HTERT RPE-1 (cell line): ENCODE data around the gene CCDC178.

Experiments
- in situ Hi-C: fragments of 300-500 bp; cut with MboI; formaldehyde crosslinking; loops from 4 replicates; pipeline ENCODE4 v1.14.3; 2020; ENCODE audit warnings: low sequenced_read_pairs

The CCDC178 gene

DNA sequence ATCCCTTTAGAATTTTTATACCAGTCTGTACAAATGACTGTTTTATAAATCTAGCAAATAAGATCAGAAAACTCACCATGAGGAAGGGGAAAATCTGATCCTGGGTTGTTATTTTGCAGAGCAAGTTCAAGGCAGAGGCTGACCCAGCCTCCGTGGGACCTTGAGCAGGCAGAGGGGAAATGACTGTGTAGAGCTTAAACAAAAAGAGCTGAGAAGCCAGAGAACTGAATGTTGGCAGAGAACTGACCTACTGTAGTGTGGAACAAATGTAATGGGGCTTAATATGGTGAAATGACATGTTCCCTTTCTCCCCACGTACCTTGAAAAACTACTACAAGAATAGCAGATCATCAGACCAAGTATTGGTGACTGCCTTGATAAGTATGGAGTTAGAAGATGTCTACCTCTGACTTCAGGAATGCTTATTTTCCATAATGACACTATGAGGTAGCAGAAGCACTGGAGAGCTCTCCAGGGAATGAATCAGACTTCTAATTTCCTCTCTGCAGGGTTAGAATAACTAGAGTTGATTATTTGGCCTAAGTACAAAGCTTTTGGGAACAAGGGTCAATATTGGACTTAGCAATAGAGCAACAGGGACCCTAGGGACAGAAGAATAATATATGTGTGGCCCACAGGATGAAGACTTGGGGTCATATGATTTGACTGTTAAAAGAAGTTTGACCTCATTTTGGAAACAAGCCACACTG lies 304.4 kb downstream of the CCDC178 start:
- in situ Hi-C loops, result no loop called here

- in situ Hi-C loops, result no loop called here
Observed at GRCh38 chr18:33132657-33133056, 307.9 kb downstream of the CCDC178 start.

DNA sequence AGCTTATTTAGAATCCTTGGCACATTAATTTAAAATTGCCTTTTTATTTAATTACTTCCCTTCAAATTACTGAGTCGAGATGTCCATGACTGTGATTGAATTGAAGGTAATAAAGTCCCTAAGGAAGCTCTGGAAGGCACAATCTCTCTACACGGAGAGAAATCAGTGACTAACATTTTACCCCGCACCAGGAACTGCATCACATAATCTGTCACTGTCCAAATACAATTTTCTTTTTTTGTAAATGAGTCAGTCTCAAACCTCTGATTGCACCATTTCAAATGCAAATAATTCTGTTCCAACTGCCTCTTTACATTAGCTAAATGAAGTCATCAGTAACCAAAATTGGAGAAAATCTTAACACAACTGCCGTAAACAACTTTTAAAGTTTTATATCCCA lies 311.9 kb downstream of the CCDC178 start:
- in situ Hi-C loops, result no loop called here

DNA sequence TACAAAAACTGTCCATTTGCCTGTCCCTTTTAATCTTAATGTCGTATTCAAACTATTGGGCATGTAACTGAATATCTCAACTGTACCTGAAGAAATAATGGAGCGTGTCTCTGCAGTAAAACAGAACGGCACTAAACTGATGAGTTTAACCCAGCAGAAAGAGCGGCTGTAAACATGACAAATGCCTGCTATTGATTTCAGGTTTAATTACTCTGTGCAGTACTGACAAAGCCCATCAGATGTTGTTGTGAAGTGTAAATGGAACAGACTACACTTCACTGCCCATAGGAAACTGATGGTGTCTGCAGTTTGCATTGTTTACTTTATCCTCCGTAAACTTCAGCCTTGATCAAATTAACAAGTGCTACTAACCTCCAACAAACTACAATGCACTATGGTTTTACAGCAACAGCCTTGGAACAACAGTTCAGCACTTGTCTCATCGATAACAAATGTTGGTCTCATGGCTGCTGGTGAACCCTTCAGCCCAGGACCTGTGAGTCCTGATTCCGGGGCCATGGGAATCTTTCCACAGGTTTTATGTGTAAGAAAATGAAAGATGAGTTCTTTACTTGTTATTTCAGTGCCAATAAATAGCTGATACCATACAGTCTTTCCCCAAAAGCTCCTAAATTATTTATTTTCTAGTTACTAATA lies 316.5 kb downstream of the CCDC178 start:
- in situ Hi-C loops, result no loop called here

DNA sequence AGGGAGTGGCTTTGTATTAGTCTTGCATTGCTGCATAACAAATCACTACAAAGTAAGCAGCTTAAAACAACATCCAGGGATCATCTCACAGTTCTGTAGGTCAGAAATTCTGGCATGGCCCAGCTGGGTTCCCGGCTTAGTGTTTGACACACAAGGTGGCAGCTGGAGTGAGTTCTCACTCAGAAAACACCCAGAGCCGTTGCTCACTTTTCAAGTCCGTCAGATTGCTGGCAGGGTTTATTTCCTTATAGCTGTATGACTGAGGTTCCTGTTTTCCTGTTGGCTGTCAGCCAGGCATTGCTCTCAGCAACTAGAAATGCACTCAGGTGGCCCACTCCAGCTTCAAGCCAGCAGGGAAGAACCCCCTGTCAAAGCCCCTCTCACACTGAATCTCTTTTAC lies 324.1 kb downstream of the CCDC178 start:
- in situ Hi-C loops, result no loop called here

- in situ Hi-C loops, result no loop called here
Observed at GRCh38 chr18:33115917-33116316, 324.6 kb downstream of the CCDC178 start.

DNA sequence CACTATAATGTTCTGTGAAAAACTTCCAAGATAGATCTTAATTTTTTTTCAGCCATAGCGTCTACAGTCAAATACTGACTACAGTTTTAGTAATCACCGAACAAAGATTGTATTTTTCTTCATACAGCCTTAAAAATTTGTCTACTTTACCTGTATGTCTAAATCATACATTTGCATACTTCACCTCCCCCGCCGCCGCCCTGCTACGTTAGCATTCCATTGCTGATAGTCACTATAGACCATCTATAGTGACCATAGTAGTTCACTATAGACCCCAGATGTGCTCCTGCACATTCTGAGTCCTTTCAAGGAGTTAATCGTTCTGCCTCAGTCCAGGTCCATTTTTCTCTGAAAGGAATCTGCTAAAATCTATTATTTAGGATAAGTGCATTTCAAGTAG lies 325.0 kb downstream of the CCDC178 start:
- in situ Hi-C loops, result no loop called here

GRCh38 chr18:33114749-33115148 lies 325.8 kb downstream of the CCDC178 start:
- in situ Hi-C loops, result no loop called here

GRCh38 chr18:33113416-33113815 lies 327.1 kb downstream of the CCDC178 start:
- in situ Hi-C loops, result no loop called here

- in situ Hi-C loops, result no loop called here
Observed at GRCh38 chr18:33107511-33107910, 333.0 kb downstream of the CCDC178 start.

GRCh38 chr18:33101316-33101715 lies 339.2 kb downstream of the CCDC178 start:
- in situ Hi-C loops, result no loop called here

DNA sequence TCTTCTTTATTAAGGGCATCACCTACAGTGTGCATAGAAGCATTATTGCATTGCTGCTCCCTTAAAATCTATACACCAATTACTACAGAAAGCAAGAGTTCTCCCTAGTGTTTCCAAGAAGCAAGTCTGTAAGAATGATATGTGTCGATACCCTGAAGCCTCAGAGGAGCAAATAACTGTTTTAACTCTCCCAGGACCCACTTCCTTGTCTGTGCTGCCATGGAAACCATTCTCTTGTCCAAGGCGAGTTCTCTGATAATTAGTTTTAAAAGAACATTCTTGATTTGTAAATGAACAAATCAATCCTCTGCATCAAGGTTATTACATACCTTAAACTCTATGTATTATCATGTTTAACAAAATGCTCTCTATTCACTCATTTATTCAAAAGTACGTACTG lies 340.9 kb downstream of the CCDC178 start:
- in situ Hi-C loops, result no loop called here

DNA sequence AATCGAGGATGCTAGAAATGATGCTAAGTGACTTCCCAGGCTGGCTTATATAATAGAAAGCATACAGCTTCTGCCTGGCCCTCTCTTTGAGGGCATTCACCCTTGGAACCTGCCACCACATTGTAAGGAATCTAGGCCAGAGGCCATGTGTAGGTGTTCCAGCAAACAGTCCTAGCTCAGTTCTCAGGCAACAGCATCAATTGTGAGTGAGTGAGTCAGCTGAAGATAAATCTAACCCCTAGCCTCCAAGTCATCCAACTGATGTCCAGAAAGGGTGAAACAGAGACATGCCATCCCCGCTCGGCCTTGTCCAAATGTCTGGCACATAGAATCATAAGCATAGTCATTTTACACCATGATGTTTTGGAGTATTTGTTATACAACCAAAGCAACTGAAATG lies 343.4 kb downstream of the CCDC178 start:
- in situ Hi-C loops, result no loop called here

DNA sequence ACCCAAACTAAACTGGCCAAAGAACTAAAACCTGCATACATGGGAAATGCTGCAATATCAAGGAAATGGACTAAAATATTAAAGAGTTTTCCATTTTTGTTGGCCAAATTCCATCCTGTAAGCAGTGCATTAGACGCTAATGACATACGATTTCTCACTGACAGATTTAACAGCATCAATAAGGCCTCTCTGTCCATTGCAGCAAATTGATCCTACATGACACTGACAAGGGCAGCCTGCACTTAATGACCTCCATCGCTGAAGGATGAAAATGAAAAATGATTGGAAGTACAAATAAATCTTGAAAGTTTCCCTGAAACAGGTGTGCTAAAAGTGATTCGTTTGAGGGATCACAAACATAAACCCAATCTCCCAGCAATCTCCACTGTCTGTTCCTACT lies 350.1 kb downstream of the CCDC178 start:
- in situ Hi-C loops, result no loop called here

DNA sequence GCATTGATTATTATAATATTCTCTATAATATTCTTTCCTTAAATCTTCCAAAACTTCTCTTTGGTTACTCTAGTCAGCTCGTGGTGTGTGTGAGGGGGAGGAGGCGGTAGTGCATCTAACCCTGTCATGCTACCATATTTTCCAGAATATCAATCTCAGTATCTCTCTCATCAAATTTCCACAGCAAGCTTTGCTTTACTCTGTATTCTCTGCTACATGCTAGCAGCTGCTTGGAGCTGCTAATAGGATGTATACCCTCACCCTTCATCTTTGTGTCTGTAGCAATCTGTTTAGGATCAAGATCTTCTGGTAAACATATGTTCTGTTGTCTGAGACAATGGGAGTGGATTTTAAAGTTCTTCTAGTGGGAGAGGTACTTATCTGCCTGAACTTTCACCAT lies 363.9 kb downstream of the CCDC178 start:
- in situ Hi-C loops, result no loop called here

DNA sequence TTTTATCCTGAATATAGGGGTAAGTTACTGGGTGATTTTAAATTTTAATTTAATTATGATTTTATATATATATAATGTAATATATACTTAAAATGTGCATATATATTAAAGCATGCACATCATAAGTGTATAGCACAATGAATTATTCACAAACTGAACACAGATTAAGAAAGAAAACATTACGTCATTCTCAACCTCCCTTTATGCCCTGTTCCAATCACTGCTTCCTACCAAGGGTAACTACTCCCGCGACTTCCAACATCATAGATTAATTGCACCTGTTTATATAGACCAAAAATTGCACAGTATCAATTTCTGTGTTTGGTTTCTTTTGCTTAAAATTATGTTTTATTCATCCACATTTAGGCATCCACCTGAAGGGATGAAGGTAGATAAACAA lies 366.4 kb downstream of the CCDC178 start:
- in situ Hi-C loops, result no loop called here

- in situ Hi-C loops, result no loop called here
Observed at GRCh38 chr18:33062834-33063364, 377.6 kb downstream of the CCDC178 start.

DNA sequence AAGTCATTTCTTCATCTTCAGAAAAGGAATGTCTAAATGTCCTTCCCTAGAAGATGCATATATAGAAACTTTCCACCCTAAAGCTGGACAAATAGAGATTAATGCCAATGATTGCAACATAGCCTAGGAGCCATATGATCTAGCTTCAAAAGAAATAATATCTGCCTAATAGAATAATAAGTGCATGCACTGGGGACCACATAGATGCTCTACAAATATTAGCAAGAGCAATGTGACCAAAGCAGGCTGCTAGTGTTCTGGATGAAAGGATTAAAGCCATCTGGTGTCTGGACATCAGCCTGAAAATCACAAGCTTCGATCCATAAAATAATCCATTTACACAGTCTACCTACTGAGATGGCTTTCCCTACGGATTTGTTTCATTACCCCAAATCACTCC lies 387.6 kb downstream of the CCDC178 start:
- in situ Hi-C loops, result no loop called here

- in situ Hi-C loops, result no loop called here
Observed at GRCh38 chr18:33051407-33051806, 389.1 kb downstream of the CCDC178 start.

GRCh38 chr18:33040213-33040612 lies 400.3 kb downstream of the CCDC178 start:
- in situ Hi-C loops, result no loop called here

- in situ Hi-C loops, result no loop called here
Observed at GRCh38 chr18:33034945-33035344, 405.6 kb downstream of the CCDC178 start.

DNA sequence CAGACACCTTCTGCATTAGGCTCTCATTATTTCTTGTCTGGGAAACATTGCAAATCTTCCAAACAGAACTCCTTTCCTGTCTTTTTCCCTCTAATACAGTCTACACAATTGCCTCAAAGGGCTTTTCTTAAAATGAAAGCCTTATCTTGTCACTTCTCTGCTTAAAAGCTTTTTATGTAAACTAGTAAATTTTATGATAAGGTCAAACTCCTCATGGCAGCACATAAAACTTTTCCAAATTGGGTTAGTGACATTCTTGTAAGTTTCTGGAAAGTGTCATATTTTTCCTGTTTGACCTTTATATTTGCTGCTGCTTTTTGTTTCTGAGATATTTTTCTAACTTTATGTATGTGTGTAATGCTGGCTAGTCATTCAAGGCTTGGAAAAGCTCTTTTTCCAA lies 406.3 kb downstream of the CCDC178 start:
- in situ Hi-C loops, result no loop called here

GRCh38 chr18:33022370-33022769 lies 418.2 kb downstream of the CCDC178 start:
- in situ Hi-C loops, result no loop called here
